ENCODE data around the gene FSCN2. TPM values are rescaled to one million over a fixed set of nuclear protein-coding genes. Genes with fewer than 3 reads are reported as not detected.

Gene FSCN2
- total and polyA plus RNA-seq, 2 donors (not counting 1 experiment from before 2014, with no cell fraction given) = 0.35 to 2.0 TPM

GRCh38 chr17:81489012-81489997, 38.9 kb upstream of the FSCN2 start:
- Histone ChIP-seq H3K4me1 (ENCODE audit: control insufficient read depth, extremely low read depth, insufficient read depth, low read length) (peaks cover 3% of the 10 kb centered on the region), H4K20me1 (ENCODE audit: control insufficient read depth, extremely low read depth, insufficient read depth, low read length) (no peaks in the 10 kb centered on the region), H3K27me3 (ENCODE audit: control insufficient read depth, insufficient read depth, low read length) (peaks cover 8% of the 10 kb centered on the region), H3K9ac (ENCODE audit: insufficient read depth, low read length) (no peak overlapping the region), H3K4me3 (replicated peaks in 1 of 4; ENCODE audit: control extremely low read depth in 1 of 4, insufficient read depth in 1 of 4, low read depth in 3 of 4, low read length in 4 of 4) (no peak overlapping the region), H3K79me2 (ENCODE audit: control insufficient read depth, insufficient read depth, low read length) (no peaks in the 10 kb centered on the region), H3K27ac (ENCODE audit: insufficient read depth, low read length) (no peak overlapping the region), H2AFZ (ENCODE audit: low read length) (no peak overlapping the region), H3K36me3 (ENCODE audit: control insufficient read depth, insufficient read depth, low read length) (no peaks in the 10 kb centered on the region), H3K9me3 (ENCODE audit: control insufficient read depth, insufficient read depth, low read depth, low read length) (no peaks in the 10 kb centered on the region), H3K4me2 (ENCODE audit: extremely low read depth, insufficient read depth, low read length) (no peak overlapping the region)
- no peak for DNase-seq (ENCODE audit: low read depth in 2 of 2)
- TF ChIP-seq, protein P1, sequence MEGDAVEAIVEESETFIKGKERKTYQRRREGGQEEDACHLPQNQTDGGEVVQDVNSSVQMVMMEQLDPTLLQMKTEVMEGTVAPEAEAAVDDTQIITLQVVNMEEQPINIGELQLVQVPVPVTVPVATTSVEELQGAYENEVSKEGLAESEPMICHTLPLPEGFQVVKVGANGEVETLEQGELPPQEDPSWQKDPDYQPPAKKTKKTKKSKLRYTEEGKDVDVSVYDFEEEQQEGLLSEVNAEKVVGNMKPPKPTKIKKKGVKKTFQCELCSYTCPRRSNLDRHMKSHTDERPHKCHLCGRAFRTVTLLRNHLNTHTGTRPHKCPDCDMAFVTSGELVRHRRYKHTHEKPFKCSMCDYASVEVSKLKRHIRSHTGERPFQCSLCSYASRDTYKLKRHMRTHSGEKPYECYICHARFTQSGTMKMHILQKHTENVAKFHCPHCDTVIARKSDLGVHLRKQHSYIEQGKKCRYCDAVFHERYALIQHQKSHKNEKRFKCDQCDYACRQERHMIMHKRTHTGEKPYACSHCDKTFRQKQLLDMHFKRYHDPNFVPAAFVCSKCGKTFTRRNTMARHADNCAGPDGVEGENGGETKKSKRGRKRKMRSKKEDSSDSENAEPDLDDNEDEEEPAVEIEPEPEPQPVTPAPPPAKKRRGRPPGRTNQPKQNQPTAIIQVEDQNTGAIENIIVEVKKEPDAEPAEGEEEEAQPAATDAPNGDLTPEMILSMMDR (conservative IDR thresholded peaks at IDR 0.05 in 1 of 2, IDR thresholded peaks at IDR 0.05 in 1 of 2; ENCODE audit: low read depth in 1 of 2, low read length in 2 of 2) = no peak
- no peak for TF ChIP-seq EZH2 (IDR thresholded peaks at IDR 0.05; ENCODE audit: low read length, missing control alignments)

DNA sequence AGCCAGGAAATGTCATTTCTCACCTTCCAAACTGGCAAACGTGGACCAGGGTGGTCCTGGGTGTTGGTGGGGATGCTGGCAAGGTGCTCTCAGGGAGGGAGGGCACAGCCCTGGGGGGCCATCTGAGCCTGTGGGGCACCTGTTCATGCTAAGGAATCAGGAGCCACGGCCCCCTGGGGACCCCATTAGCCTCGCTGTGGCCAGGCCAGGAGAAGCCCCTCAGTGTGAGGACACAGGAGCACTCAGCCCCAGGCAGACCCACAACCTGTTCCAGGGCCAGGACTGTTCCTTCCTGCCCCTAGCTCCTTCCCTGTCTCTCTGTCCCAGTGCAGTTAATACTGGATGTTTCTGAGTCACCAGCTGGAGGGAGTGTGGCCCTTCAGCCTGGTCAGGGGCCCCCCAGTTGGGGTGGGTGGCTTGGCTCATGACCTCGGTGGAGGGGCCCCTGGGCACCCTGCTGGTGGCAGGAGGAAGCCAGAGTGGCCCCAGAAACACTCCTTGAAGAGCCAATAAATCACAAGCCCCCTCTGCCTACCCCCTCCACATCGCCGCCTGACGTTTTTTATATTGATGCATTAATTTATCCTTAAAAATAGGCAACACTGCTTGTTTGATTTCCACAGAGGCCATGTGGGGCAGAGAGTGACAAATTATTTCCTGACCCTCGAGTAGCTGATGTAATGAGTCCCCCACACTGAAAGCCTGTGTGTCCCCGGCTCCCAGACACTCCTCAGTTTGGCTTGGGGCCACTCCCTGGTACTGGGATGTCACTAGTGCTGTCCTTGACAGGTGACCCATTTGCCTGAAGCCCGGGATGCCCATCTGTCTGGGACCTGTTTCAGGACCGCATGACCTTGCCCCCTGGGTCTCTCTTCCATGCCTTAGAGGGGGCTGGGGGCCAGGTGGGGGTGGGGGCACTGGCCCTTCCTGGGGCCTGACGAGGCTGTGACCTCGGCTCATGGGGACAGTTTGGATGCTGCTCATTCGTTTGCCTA, 37.9 kb upstream of the FSCN2 start:
- Histone ChIP-seq H3K27me3 (ENCODE audit: control insufficient read depth, insufficient read depth, low read length) (peaks cover 8% of the 10 kb centered on the region), H3K4me2 (ENCODE audit: extremely low read depth, insufficient read depth, low read length) (no peak overlapping the region), H3K79me2 (ENCODE audit: control insufficient read depth, insufficient read depth, low read length) (no peaks in the 10 kb centered on the region), H3K36me3 (ENCODE audit: control insufficient read depth, insufficient read depth, low read length) (no peaks in the 10 kb centered on the region), H3K4me1 (ENCODE audit: control insufficient read depth, extremely low read depth, insufficient read depth, low read length) (peaks cover 3% of the 10 kb centered on the region), H3K27ac (ENCODE audit: insufficient read depth, low read length) (no peak overlapping the region), H3K9me3 (ENCODE audit: control insufficient read depth, insufficient read depth, low read depth, low read length) (no peaks in the 10 kb centered on the region), H3K4me3 (replicated peaks in 1 of 4; ENCODE audit: control extremely low read depth in 1 of 4, insufficient read depth in 1 of 4, low read depth in 3 of 4, low read length in 4 of 4) (no peak overlapping the region), H3K9ac (ENCODE audit: insufficient read depth, low read length) (no peak overlapping the region), H2AFZ (ENCODE audit: low read length) (no peak overlapping the region), H4K20me1 (ENCODE audit: control insufficient read depth, extremely low read depth, insufficient read depth, low read length) (no peaks in the 10 kb centered on the region)
- TF ChIP-seq EZH2 (IDR thresholded peaks at IDR 0.05; ENCODE audit: low read length, missing control alignments) = no peak
- TF ChIP-seq, protein P1 (conservative IDR thresholded peaks at IDR 0.05 in 1 of 2, IDR thresholded peaks at IDR 0.05 in 1 of 2; ENCODE audit: low read depth in 1 of 2, low read length in 2 of 2) = no peak
- DNase-seq (ENCODE audit: low read depth in 2 of 2) = no peak

GRCh38 chr17:81491181-81491581, 37.0 kb upstream of the FSCN2 start:
- no peak overlapping the region for H3K27ac ChIP-seq (ENCODE audit: insufficient read depth, low read length)
- no peak for TF ChIP-seq EZH2 (IDR thresholded peaks at IDR 0.05; ENCODE audit: low read length, missing control alignments)
- TF ChIP-seq, protein P1 (conservative IDR thresholded peaks at IDR 0.05 in 1 of 2, IDR thresholded peaks at IDR 0.05 in 1 of 2; ENCODE audit: low read depth in 1 of 2, low read length in 2 of 2) = no peak
- no peaks in the 10 kb centered on the region for H3K79me2 ChIP-seq (ENCODE audit: control insufficient read depth, insufficient read depth, low read length)
- no peaks in the 10 kb centered on the region for H3K36me3 ChIP-seq (ENCODE audit: control insufficient read depth, insufficient read depth, low read length)
- peaks cover 8% of the 10 kb centered on the region for H3K27me3 ChIP-seq (ENCODE audit: control insufficient read depth, insufficient read depth, low read length)
- no peak overlapping the region for H3K4me3 ChIP-seq (replicated peaks in 1 of 4; ENCODE audit: control extremely low read depth in 1 of 4, insufficient read depth in 1 of 4, low read depth in 3 of 4, low read length in 4 of 4)
- H3K4me1 ChIP-seq (ENCODE audit: control insufficient read depth, extremely low read depth, insufficient read depth, low read length) = peaks cover 3% of the 10 kb centered on the region
- H4K20me1 ChIP-seq (ENCODE audit: control insufficient read depth, extremely low read depth, insufficient read depth, low read length) = no peaks in the 10 kb centered on the region
- H2AFZ ChIP-seq (ENCODE audit: low read length) = no peak overlapping the region
- H3K9ac ChIP-seq (ENCODE audit: insufficient read depth, low read length) = no peak overlapping the region
- no peaks in the 10 kb centered on the region for H3K9me3 ChIP-seq (ENCODE audit: control insufficient read depth, insufficient read depth, low read depth, low read length)
- H3K4me2 ChIP-seq (ENCODE audit: extremely low read depth, insufficient read depth, low read length) = no peak overlapping the region
- no peak for DNase-seq (ENCODE audit: low read depth in 2 of 2)

All from fibroblast of lung (primary cell).